Neural crest cell (in vitro differentiated cells): ENCODE results near the gene PGF. TPM values are rescaled to one million over a fixed set of nuclear protein-coding genes. Genes with fewer than 3 reads are reported as not detected.

Experiments used
- DNase-seq: peaks from one replicate; pipeline ENCODE4 v3.0.0; 2021; ENCODE audit warnings: low read depth, mixed read lengths, low spot score
- H3K27ac Mint-ChIP-seq: one replicate; pipeline ENCODE4 v1.8.0; 2021; ENCODE audit warnings: mild to moderate bottlenecking, mixed read lengths; ENCODE audit not compliant: unreplicated experiment
- H3K27me3 Mint-ChIP-seq: 2 replicates; pipeline ENCODE4 v1.8.0; 2021; ENCODE audit warnings: low read depth, mild to moderate bottlenecking, mixed read lengths
- H3K36me3 Mint-ChIP-seq: 2 replicates; pipeline ENCODE4 v1.8.0; 2021; ENCODE audit warnings: low read depth, mild to moderate bottlenecking, mixed read lengths
- H3K4me1 Mint-ChIP-seq: 2 replicates; pipeline ENCODE4 v1.8.0; 2021; ENCODE audit warnings: mixed read lengths
- H3K4me3 Mint-ChIP-seq: one replicate; pipeline ENCODE4 v1.8.0; 2021; ENCODE audit warnings: mild to moderate bottlenecking, mixed read lengths
- H3K9me3 Mint-ChIP-seq: 2 replicates; pipeline ENCODE4 v1.8.0; 2021; ENCODE audit warnings: mixed read lengths
- CTCF ChIP-seq: fragments of 200-600 bp; sonication (generic); conservative IDR thresholded peaks from 2 replicates; pipeline ENCODE4 v1.5.0; 2021; ENCODE audit warnings: antibody characterized with exemption, mild to moderate bottlenecking
- total RNA-seq: library from RNA; stranded (reverse); gene quantifications from 2 replicates; pipeline ENCODE4 v1.2.1, GENCODE V29; 2021

PGF gene
- total RNA-seq, 1 donor from 2014 or later, result 2.9 TPM

- no peak overlapping the region for H3K4me3 Mint-ChIP-seq
- H3K4me1 Mint-ChIP-seq, result peaks cover 8% of the 10 kb centered on the region
- H3K27me3 Mint-ChIP-seq, result no peaks in the 10 kb centered on the region
- no peak for DNase-seq
- peaks cover 18% of the 10 kb centered on the region for H3K36me3 Mint-ChIP-seq
- H3K27ac Mint-ChIP-seq, result no peak overlapping the region
- H3K9me3 Mint-ChIP-seq, result no peaks in the 10 kb centered on the region
- no peak for TF ChIP-seq CTCF
These were observed 50.5 kb downstream of the PGF start for GRCh38 chr14:74904635-74905503.

DNA sequence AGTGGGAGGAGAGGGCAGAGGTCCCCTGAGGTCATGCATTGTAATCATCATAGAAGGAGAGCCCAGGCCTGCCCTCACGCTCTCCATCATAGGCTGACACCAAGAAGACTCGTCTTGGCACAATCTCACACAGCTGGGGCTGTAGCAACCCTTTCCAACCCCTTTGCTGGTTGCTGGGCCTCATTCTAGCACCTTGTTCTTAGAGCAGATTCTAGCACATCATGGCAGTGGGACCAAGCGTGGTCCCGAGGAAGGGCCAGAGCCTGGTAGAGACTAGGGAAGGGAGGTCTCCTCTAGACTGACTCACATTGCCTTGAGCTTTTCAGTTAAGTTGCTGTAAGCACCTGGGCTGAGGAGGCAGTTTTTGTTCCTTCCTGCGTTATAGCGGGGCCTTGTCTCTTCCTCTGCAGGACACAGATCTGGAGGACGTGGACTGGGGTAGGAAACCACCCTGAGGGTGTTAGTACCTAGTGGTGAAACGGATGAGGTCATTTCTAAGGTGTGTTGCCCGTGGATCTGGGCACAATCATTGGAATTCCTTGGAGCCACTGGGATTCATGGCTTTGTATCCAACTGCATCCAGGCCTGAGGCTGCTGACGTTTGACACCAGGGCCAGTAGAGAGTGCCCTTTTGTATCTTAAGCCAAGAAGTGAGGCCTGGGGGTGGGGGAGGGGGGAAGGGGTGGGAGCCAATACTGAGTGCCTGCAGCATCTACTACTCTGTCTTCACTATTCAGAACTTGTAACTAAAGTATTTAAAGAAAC is 52.3 kb downstream of the PGF start:
- H3K27me3 Mint-ChIP-seq, result no peaks in the 10 kb centered on the region
- no peak for TF ChIP-seq CTCF
- no peak overlapping the region for H3K4me3 Mint-ChIP-seq
- peaks cover 8% of the 10 kb centered on the region for H3K4me1 Mint-ChIP-seq
- DNase-seq, result no peak
- H3K27ac Mint-ChIP-seq, result no peak overlapping the region
- peaks cover 33% of the 10 kb centered on the region for H3K36me3 Mint-ChIP-seq
- no peaks in the 10 kb centered on the region for H3K9me3 Mint-ChIP-seq

DNA sequence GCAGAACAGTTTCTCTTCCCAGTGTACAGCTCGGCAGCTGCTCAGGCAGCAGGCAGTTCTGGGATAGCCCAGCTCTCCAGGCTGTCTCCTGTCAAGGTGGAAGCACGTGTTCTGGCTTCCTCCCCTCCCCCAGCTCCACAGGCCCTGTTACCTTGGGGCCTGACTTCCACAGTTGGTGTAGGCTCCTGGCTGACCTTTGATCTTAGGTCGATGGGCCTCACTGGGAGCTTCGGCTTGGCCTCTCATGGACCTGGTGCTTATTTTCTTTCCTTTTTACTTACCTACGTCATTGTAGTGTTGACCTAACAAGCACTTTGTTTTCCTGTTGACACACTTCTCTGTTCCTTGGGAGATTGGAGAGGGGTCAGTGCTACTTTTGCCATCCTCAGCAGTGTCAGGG is 56.7 kb downstream of the PGF start:
- Mint-ChIP-seq H3K4me3 (no peak overlapping the region), H3K27me3 (no peaks in the 10 kb centered on the region), H3K4me1 (peaks cover 8% of the 10 kb centered on the region), H3K27ac (no peak overlapping the region), H3K9me3 (no peaks in the 10 kb centered on the region), H3K36me3 (peaks cover 44% of the 10 kb centered on the region)
- no peak for TF ChIP-seq CTCF
- no peak for DNase-seq

GRCh38 chr14:74898083-74898482 is 57.3 kb downstream of the PGF start:
- no peak overlapping the region for H3K27ac Mint-ChIP-seq
- no peaks in the 10 kb centered on the region for H3K9me3 Mint-ChIP-seq
- H3K36me3 Mint-ChIP-seq, result peaks cover 44% of the 10 kb centered on the region
- DNase-seq, result no peak
- no peak for TF ChIP-seq CTCF
- no peak overlapping the region for H3K4me3 Mint-ChIP-seq
- no peaks in the 10 kb centered on the region for H3K27me3 Mint-ChIP-seq
- H3K4me1 Mint-ChIP-seq, result peaks cover 6% of the 10 kb centered on the region

DNA sequence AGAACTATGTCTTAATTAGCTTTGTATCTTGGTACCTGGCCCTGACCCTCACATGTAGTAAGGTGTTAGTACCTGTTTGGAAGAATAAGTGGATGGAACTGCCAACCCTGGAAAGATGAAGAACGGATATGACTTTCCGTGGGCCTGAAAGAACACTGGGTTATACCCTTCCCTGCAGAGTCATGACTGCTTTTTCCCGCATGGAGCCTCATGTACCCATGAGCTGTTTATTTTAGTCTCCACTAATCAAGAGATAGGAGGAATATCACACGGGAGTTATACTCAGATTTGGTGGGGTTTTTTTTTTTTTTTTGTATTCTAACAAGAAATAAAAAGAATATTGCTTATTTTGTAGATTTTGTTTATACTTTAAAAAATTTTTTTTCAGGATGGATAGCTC is 57.8 kb downstream of the PGF start:
- H3K4me3 Mint-ChIP-seq, result no peak overlapping the region
- no peak overlapping the region for H3K27ac Mint-ChIP-seq
- peaks cover 41% of the 10 kb centered on the region for H3K36me3 Mint-ChIP-seq
- no peak for DNase-seq
- H3K9me3 Mint-ChIP-seq, result no peaks in the 10 kb centered on the region
- no peaks in the 10 kb centered on the region for H3K27me3 Mint-ChIP-seq
- no peak for TF ChIP-seq CTCF
- peaks cover 1% of the 10 kb centered on the region for H3K4me1 Mint-ChIP-seq
